Activated CD4-positive, alpha-beta T cell treated with anti-CD3 and anti-CD28 coated beads, Interleukin-2, amount 50 U/mL, for 24 hours (primary cell): ENCODE results near the gene PSME3IP1.
"Not testable (repeated sequence)": the region's sequence is repeated elsewhere in the genome, so short reads cannot be mapped to it uniquely, and the experiment has no call there.

Experiments used
- DNase-seq, 2 donors: peaks; one replicate each; pipeline ENCODE4 v3.0.0-alpha.2; 2020; ENCODE audit warnings: low read depth in 1 of 2, low spot score in 1 of 2

Gene PSME3IP1

DNA sequence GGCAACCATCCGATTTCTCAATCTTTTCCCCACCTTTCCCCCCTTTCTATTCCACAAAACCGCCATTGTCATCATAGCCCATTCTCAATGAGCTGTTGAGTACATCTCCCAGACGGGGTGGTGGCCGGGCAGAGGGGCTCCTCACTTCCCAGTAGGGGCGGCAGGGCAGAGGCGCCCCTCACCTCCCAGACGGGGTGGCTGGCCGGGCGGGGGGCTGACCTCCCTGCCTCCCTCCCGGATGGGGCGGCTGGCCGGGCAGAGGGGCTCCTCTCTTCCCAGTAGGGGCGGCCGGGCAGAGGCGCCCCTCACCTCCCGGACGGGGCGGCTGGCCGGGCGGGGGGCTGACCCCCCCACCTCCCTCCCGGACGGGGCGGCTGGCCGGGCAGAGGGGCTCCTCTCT lies 14.5 kb upstream of the PSME3IP1 start:
- not testable (repeated sequence) for DNase-seq

DNA sequence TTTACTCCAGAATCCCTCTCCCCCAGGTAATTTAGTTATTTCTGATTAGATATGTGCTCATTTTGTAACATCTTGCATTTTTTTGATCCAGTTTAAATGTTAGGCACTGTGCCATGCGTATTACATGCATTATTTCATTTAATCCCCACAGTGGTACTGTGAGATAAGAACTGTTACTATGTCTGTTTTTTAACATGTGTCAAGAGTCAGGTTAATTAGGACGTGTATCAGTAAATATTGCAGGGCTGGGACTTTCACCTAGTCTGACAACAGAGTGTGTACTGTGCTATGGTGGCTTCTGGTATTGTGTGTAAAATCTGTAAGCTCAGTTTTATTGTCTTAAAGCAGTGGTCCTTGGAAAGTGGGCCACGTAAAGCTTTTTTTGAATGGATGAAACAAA lies 10.9 kb upstream of the PSME3IP1 start:
- DNase-seq: no peak

DNA sequence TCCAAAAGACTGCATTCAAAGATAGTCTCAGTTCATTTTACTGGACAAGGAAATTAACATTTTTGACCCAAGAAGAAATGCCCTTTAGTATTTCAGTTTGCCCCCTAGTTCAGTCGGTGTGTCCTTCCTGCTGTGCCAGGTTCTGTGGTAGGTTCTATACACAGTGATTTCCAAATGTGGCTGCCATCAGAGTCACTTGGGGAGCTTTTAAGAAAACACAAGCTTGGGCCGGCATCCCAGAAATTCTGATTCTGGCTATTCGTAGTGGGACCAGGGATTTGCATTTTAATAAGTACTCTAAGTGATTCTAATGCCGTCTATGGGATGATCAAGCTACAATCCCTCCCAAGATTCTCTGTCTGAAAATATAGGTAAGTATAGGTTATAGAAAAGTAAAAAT lies 10.4 kb upstream of the PSME3IP1 start:
- no peak for DNase-seq

DNA sequence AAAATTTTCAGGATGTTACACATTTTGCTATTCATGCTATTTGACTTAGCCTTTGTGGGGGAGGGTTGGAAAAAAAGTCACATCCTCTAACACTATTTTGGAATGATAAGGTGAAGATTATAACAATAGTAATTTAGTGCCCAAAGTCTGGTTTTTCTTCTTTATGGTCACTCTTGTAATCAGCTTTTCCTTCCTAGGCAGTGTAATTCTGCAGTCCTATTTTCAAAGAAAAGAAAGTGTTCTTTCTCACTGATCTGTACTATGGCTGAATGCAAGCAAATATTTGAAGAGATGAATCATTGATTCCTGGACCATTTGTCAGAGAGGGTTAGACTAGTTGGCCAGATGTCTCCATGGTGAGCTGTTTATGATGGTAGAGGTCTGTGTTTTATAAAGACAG lies 8.7 kb upstream of the PSME3IP1 start:
- DNase-seq: no peak

DNA sequence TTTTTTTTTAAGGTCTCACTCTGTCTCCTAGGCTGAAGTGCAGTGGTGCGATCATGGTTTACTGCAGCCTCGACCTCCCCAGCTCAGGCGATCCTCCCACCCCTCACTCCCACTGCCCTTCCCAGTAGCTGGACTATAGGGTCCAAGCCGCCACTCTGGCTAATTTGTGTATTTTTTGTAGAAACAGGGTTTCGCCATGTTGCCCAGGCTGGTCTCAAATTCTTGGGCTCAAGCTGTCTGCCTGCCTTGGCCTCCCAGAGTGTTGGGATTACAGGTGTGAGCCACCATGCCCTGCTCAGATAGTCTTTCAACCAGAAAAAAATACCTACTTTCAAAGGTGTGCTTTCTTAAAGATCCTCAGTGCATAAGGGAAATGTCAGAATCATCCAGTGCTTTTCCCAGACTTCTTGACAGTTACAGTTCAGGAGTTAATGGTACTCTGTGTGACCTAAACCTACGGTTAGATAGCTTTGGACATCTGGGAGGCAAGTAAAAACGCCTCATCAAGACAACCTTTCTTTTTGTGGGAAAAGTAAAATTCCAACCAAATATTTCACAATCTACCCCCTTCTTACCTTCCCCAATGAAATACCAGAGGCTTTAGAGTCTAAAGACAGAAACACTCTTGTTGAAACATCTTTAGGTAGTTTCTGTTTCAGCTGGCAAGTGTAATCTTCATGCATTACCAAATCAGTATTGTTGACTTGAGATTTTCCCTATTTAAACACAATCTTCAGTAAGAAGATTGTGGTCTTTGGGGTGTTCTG lies 7.1 kb upstream of the PSME3IP1 start:
- no peak for DNase-seq

DNA sequence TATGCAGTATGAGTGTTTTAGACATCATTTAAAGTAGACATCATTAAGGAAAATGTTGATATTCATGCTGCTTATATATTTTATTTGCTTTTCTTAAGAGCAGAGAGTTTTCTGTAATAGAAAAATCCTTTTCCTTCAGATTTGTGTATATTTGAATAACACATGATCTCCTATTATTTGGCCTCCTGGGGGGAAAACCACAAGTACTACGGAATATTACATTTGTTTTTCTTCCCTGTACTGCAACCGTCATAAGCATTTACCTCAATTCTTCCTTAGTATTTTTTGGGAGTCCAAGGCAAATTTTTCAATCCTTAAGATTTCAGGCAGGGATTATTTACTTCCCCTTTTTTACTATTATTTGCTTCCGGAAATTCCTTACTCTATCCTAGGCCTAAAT lies 6.3 kb upstream of the PSME3IP1 start:
- no peak for DNase-seq

DNA sequence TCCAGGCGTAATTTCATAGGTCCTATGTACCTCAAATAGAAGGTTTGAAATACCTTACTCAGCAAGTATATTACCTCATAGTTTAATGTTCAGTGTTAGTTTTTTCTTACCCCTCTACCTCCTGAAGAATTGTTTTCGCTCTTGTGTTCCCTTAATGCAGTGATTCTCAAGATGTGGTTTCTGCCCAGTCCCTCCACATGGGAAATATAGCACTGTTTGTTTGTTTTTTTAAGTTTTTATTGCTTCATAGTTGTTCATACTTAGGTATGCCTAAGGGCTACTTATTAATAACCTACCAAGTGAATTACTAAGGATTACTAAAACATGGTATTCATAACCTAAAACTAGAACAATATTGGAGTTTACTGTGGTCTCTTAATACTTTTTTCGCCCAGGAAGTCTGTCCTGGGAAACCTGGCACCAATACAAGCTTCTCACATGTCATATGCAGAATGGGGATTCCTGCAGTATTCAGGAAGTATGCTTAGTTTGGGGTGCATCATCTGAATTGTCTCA lies 5.3 kb upstream of the PSME3IP1 start:
- DNase-seq: no peak

DNA sequence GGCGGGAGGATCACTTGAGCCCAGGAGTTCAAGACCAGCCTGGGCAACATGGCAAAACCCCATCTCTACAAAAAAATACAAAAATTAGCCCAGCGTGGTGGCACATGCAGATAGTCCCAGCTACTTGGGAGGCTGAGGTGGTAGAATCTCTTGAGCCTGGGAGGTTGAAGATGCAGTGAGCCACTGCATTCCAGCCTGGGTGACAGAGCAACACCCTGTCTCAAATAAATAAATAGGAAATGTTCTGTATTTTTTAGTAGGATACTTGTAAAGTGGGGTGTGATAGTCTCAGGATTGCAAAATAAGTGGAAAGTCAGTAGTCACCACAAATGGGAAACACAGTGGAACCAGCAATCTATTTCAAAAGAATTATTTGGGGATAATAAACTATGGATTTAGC lies 4.3 kb upstream of the PSME3IP1 start:
- no peak for DNase-seq

DNA sequence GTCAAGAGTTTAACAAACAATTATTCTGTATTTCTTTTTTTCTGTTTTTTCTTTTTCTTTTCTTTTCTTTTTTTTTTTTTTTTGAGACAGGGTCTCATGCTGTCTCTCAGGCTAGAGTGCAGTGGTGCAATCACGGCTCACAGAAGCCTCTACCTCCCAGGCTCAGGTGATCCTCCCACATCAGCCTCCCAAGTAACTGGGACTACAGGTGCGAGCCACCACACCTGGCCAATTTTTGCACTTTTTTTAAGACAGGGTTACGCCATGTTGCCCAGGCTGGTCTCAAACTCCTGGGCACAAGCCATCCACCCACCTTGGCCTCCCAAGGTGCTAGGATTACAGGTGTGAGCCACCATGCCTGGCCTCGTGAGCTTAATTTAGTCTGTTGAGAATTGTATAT lies 3.7 kb upstream of the PSME3IP1 start:
- DNase-seq: not testable (repeated sequence)

DNA sequence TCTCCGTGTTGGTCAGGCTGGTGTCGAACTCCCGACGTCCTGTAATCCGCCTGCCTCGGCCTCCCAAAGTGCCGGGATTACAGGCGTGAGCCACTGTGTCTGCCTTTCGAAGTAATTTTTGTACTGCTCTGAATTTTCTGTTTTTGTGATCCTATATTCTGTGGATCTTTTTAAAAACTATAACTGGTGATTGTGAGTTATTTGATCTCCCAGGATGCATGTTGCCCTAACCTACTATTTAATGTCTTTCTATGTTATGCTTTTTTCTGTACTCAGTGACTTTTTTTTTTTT lies 2.8 kb upstream of the PSME3IP1 start:
- DNase-seq: no peak

DNA sequence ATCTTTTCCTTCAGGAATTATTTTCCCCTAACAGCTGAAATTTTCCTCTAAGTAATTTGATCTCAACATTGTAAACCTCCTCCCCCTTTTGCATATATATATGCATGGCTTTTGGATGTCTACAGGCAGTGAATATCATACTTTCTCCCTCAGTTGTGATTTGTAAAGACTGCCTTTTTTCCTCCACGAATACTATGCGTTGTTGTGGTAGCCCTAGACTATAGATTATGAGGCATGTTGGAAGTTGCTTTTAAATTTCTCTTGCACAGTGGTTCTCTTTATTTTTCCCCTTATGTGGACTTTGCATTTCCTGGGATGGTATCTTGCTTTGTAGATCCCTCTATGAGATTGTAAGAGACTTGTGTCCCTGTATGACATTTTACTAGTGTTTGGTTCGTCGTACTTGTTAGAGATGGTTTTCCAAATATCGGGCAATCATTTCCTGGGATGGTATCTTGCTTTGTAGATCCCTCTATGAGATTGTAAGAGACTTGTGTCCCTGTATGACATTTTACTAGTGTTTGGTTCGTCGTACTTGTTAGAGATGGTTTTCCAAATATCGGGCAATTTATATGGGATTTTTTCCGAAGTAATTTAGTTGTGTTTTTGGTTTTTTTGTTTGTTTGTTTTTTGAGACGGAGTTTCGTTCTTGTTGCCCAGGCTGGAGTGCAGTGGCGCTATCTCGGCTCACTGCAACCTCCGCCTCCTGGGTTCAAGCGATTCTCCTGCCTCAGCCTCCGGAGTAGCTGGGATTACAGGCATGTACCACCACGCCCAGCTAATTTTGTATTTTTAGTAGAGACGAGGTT lies 2.3 kb upstream of the PSME3IP1 start:
- DNase-seq: not testable (repeated sequence)

DNA sequence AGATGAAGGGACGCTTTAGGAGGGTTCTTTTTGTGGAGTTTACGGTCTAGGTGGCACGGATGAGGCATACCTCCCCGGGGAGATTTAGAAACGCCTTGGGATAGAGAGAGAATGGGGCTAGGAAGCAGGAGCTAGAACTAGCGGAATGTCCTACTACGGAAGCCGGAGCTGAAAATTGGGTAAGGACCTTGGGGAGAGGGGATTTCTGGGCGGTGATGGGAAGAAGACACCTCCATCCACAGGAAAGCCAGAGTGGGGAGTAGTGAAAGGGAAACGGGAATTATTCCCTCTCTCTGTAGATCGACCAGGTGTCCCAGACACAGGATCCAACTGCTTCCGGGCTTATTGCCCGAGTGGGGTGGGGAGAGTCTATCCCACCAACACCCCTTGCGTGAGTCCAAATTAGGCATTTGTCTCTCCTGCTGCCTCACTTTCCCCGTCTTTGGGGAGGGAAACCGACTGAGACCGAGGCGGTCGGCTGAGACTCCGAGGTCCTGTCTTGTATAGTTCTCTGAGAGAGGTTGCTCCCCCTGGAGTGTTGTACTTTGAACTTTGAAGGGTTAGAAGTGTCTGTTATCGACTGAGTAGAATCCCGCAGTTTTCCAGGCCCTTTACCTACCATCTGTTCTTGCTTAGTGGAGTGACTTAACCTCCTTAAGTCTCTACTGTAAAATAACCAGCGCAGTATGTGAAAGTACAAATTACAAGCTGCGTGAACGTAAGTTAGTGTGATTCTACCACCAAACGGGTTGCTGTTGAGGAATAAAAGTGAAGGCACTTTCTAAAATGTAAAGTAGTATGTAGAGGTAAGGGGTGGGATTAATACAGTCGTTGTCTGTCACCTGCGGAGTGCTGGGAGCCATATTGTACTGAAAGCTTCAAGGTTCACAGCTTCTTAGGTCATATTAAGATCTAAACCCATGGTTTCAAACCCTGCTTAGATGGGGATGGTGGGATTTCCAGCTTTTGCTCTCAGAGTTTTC lies 1.3 kb upstream of the PSME3IP1 start:
- peak; percentile 3 to 14 for DNase-seq

DNA sequence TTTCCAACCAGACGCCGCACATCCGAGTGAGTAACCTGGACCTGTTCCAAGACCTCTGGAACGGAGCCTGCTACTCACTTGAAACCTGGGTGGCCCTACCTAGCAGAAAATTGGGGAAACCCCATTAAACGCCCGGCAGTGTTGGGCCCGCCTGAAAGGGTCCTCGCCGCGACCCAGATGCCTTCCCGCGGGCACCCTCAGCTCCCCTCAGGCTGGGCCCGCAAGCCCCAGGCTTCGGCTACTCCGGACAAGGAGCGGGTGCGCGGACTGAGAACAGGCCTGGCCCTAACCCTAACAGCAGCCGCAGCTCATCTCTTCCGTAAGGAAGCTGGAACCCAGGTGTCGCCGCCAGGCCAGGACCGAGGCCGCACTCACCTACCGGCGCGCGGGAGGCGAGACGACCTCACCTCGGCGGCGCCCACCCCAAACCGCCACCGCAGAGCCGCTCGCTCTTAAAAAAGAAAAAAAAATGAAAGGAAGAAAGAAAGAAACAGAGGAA lies 344 bp downstream of the PSME3IP1 start:
- peak in 1 of 2 donors; percentile 5 for DNase-seq

DNA sequence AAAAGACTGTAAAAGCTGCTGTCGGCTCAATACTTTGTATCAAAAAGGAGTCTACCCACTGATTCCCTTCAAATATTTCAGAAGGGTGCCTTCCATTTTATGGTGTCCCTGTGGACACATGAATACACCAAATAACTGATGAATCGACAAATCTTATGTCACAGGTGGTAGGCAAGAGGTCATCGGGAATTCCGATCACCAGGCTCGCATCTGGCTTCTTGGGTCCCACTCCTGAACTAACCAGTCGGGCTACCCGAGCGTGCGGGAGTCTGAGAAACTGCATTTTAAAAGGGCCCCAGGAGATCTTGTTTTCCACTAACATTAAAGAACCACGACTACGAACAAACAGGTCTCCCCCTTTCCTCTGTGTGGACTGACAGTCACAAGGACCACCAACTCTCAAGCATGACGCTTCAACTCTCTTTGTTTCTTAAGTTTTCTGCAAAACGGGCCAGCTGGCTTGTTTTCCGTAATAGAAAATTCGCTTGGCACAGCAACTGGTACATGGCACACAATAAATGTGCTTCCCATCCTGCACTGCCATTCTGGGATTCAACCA lies 873 bp downstream of the PSME3IP1 start:
- no peak for DNase-seq

DNA sequence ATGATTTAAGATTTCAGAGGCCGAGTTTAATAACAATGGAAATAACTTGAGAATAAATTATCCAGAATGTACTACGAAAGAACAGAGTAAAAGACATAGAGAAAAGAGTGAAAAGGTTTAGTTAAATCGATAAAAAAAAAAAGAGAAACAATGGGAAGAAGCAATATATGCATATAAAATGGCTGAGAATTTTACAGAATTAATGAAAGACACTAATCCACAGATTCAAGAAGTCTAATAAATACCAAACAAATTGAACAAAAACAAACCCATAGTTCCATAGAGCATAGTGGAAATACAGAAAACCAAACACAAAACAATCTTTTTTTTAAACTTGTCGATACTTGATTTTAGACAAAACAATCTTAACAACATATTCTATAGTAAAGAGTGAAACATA lies 1.7 kb downstream of the PSME3IP1 start:
- DNase-seq: no peak

DNA sequence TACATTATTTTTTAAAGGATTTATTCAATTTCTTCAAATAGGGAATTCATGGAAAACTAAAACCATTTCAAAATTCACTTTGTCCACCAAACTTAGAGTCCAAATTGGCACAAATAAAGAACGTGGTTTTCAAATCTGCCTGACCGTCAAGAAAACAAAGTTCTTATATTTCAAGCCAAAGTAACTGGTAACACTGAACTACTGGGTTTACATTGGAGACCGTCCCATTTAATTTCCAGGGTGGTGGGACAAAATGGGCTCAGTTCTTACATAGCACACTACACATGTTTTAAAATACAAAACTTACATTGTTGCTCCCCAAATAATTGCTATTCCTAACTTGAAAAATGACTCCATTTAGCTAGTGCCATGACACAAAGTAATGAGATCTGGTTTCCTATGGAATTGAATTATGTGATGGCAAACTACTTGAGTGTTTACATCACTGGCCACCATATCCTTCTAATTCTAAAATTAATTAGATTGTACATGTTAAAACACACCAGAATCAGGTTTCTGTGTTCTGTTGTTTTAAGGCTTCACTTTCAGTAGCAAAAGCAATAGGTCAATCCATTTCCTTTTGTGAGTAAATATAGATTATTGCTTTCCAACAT lies 6.5 kb downstream of the PSME3IP1 start:
- DNase-seq: no peak

DNA sequence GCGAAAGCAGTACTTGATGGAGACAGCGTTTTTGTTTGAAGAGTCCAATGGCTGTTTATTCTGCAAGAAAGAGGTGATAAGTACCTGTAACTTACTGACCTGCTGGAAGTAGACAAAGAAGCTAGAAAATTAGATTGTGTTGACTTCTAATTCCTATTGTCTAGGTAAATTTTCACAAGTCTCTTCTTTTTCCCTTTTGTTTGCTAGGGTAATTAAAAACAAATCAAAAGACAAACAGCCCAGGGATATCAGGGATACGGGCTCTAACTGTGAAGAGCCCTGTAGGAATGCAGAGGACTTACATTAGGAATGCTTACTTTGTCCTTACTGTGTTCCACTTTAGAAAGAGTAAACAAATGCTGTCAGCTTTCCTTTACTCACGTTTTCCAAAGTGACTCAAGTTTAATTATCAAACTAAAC lies 7.0 kb downstream of the PSME3IP1 start:
- no peak for DNase-seq

DNA sequence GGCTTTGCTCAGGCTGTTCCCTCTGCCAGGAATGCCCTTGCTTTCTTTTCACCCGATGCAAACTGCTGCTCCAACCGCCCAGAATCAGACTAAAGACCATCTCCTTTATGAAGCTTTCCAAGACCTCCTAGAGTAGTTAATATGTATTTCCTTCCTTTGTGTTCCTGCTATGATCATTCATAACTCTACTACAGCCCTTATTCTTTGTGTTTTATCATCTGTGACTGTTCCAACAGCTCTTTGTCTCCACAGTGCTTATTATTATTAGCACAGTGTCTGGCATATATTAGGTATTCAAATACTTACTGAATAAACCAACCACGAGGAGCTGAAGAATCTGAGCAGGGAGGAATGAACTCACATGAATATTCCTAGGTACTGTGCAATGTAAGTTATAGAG lies 7.6 kb downstream of the PSME3IP1 start:
- DNase-seq: no peak

DNA sequence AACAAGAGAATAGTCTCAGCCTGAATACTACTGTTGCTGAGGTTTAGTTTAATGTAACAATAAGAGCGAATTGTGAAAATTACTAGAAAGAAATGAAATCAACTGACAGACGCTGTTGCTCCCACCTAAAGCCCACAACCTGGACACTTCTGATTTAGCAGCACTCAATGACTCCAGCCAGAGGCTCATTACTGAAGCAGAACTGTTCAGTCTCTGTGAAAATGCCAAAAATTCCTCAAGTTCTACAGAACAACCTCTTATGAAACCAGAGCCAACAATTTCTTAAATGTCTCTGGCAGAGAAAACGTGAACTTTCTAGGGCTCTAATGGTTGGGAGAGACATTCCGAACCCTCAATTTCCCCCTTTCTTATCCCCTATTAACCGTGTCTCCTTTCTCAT lies 9.9 kb downstream of the PSME3IP1 start:
- DNase-seq: no peak

DNA sequence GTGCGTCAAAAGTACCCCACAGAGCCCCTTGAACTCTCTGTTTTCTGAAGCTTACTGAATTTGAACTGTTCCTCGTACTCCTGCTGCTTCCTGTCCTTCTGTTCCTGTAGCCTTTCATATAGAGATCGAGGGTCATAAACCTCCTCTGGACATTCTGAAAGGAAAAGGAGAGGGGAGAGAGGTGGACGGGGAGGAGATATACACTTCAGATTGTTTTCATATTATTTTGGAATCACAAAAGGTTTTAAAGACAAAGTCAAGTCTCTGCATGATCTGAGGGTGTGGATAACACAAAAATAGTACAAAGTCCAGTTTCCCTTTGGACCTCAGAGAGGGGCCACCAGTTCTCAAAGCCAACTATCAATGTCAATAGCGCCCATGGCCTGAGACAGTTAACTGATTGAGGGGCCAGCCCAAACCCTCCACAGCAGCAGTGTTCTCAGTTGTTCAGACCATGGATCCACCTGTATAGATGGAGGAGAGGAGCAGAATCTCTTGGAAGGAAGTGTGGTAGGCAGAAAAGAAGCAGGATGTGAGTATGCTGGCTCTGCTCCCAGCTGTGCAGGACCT lies 13.0 kb downstream of the PSME3IP1 start:
- DNase-seq: no peak
